ENCODE results near the gene RTN4RL1.

GRCh38 chr17:1965556-1966273 lies 59.4 kb downstream of the RTN4RL1 start:
- no peak for TF ChIP-seq CTCF (IDR thresholded peaks at IDR 0.05; ENCODE audit: insufficient read depth, low read depth, low read length)
- no peak for TF ChIP-seq EZH2 (IDR thresholded peaks at IDR 0.05; ENCODE audit: insufficient read depth, low read length)

All from astrocyte (in vitro differentiated cells and primary cell).